SW 1271 (cell line): ENCODE measurements around the gene ADPRH.

Source experiments
- DNase-seq, 2 experiments: peaks; one replicate each; lab custom pipeline; 2025; lab: John Stamatoyannopoulos, UW

ADPRH gene

DNA sequence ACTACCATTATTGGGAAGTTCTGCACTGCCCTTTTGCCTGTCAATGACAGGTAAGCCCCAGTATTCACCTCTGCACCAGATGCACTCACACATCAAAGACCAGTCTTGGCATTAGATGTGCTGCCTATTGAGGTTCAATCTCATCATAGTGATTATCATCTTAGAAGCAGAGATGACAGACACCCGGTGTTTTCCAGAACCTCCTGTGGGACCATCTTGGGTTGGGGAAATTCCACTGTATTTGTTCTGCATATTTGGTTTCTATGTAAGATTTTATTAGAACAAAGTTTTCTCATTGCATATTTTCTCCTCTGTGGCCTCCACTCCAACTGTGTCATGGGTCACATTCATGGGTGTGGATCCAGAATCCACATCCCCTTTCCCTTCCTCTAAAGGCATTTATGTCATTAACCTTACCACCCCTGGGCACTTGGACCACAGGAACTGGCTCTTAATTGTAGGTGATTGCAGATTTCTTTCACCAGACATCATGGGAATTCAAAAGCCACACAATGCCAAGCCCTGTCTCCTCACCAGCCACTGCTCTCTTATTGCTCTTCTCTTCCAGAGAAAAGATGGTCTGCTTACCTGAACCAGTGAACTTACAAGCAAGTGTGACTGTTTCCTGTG lies 49.6 kb downstream of the ADPRH start:
- DNase-seq, result no peak

- no peak for DNase-seq
Measured at GRCh38 chr3:119630128-119630879, 51.0 kb downstream of the ADPRH start.

DNA sequence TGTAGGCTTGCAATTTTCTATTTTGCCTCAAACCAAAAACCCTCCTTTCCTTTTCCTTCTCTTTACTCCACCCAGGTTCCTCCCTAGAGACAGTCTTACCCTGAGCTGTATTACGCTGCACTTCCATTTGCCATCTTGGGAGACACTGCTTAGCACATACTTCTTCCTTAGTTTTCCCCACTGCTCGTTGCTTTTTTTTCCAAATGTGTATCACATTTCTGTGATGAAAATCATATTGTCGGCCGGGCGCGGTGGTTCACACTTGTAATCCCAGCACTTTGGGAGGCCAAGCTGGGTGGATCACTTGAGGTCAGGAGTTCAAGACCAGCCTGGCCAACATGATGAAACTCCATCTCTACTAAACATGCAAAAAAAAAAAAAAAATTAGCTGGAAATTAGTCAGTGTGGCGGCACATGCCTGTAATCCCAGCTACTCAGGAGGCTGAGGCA lies 51.6 kb downstream of the ADPRH start:
- no peak for DNase-seq

- no peak for DNase-seq
Measured at GRCh38 chr3:119631516-119631915, 52.2 kb downstream of the ADPRH start.

DNA sequence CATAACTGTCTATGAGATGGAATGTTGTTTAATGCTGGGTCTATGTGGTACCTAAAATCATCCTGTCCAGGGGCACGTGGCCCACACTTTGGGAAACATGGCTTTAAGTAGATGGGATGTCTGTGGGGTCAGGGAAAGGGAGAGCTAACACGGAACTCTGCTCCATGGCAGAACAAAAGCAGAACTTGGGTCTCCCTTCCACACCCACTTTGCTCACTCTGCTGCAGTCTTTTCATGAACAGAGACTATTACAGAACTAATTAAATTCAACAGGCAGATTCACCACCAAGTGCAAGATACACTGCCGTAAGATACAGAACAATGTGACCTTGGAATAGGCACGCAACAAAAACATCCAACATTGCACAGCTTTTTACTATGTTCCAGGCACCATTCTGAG lies 52.9 kb downstream of the ADPRH start:
- DNase-seq, result no peak

GRCh38 chr3:119632829-119633228 lies 53.5 kb downstream of the ADPRH start:
- no peak for DNase-seq

GRCh38 chr3:119635719-119636118 lies 56.4 kb downstream of the ADPRH start:
- DNase-seq, result no peak

GRCh38 chr3:119636249-119636648 lies 57.0 kb downstream of the ADPRH start:
- DNase-seq, result no peak

GRCh38 chr3:119636891-119637611 lies 57.8 kb downstream of the ADPRH start:
- DNase-seq, result no peak

GRCh38 chr3:119637679-119638477 lies 58.6 kb downstream of the ADPRH start:
- DNase-seq, result no peak
